Loucy (cell line): ENCODE data around the gene AHDC1.

Source experiments
- CTCF ChIP-seq: fragments of 200-600 bp; sonication (generic); conservative IDR thresholded peaks from 2 replicates; pipeline ENCODE4 v1.5.1; 2014; ENCODE audit warnings: mild to moderate bottlenecking, antibody characterized with exemption, low read length
- EZH2phosphoT487 ChIP-seq: fragments of 200-600 bp; IDR thresholded peaks from 2 replicates; pipeline ENCODE4 v1.6.1; 2018; ENCODE audit warnings: antibody characterized with exemption, mild to moderate bottlenecking, moderate library complexity, borderline replicate concordance

GRCh38 chr1:27496604-27497155, 107.3 kb downstream of the AHDC1 start:
- TF ChIP-seq CTCF (no peak), EZH2phosphoT487 (no peak)
